HepG2 (cell line): ENCODE measurements around the gene CMTM1. TPM values are rescaled to one million over a fixed set of nuclear protein-coding genes. Genes with fewer than 3 reads are reported as not detected.

Source experiments
- BATF2 ChIP-seq: sonication (generic); formaldehyde crosslinking; IDR thresholded peaks from 2 replicates; pipeline ENCODE4 v1.8.0; 2022; ENCODE audit warnings: mild to moderate bottlenecking, missing genetic modification reagents, moderate library complexity
- ERF ChIP-seq: IDR thresholded peaks from 2 replicates; pipeline ENCODE4 v1.6.1; 2018; ENCODE audit warnings: missing biosample characterization, missing genetic modification reagents
- FOXA1 ChIP-seq, 2 experiments: fragments of 450-650 bp in 1 of 2; sonication (generic) in 1 of 2; formaldehyde crosslinking in 1 of 2; IDR thresholded peaks; 2 replicates each; pipeline versions ENCODE4 v1.4.0 to v1.6.1; 2016 to 2020; ENCODE audit warnings: missing genetic modification reagents in 1 of 2
- HBP1 ChIP-seq: IDR thresholded peaks from 2 replicates; pipeline ENCODE4 v1.6.1; 2016; ENCODE audit warnings: low read depth, control low read depth
- HES4 ChIP-seq: sonication (generic); formaldehyde crosslinking; IDR thresholded peaks from 2 replicates; pipeline ENCODE4 v1.9.0; 2021; ENCODE audit warnings: mild to moderate bottlenecking, missing genetic modification reagents, borderline replicate concordance
- POGZ ChIP-seq: sonication (generic); formaldehyde crosslinking; IDR thresholded peaks from 2 replicates; pipeline ENCODE4 v1.4.0; 2020; ENCODE audit warnings: mild to moderate bottlenecking, missing genetic modification reagents
- POLR2A ChIP-seq, 2 experiments: IDR thresholded peaks; 2 replicates each; pipeline ENCODE4 v1.6.1; 2011; ENCODE audit warnings: low read depth in 2 of 2, low read length in 2 of 2, mild to moderate bottlenecking in 1 of 2, moderate library complexity in 1 of 2; ENCODE audit not compliant: insufficient read depth in 1 of 2
- RAD51 ChIP-seq: fragments of 450-650 bp; IDR thresholded peaks from 2 replicates; pipeline ENCODE4 v1.6.1; 2016; ENCODE audit warnings: borderline replicate concordance
- SAP130 ChIP-seq: IDR thresholded peaks from 2 replicates; pipeline ENCODE4 v1.6.1; 2016; ENCODE audit warnings: low read depth
- SKIL ChIP-seq: sonication (generic); formaldehyde crosslinking; IDR thresholded peaks from 2 replicates; pipeline ENCODE4 v1.8.0; 2022; ENCODE audit warnings: missing genetic modification reagents, mild to moderate bottlenecking, moderate library complexity, borderline replicate concordance
- TAF1 ChIP-seq: sonication (generic); formaldehyde crosslinking; IDR thresholded peaks from 2 replicates; pipeline ENCODE4 v1.4.0; 2020; ENCODE audit warnings: missing genetic modification reagents
- TCF12 ChIP-seq, 2 experiments: fragments of 450-650 bp in 1 of 2; sonication (generic) in 1 of 2; formaldehyde crosslinking in 1 of 2; IDR thresholded peaks; 2 replicates each; pipeline versions ENCODE4 v1.6.1 to v1.8.0; 2017 to 2022; ENCODE audit warnings: antibody characterized with exemption in 1 of 2, mild to moderate bottlenecking in 1 of 2, missing genetic modification reagents in 1 of 2, moderate library complexity in 1 of 2
- ZNF205 ChIP-seq: IDR thresholded peaks from 2 replicates; pipeline ENCODE4 v1.6.1; 2018; ENCODE audit warnings: missing biosample characterization, missing genetic modification reagents
- ZNF407 ChIP-seq: sonication (generic); formaldehyde crosslinking; IDR thresholded peaks from one replicate; pipeline ENCODE4 v1.5.1; 2020; ENCODE audit warnings: mild to moderate bottlenecking, missing genetic modification reagents; ENCODE audit errors: not compliant biosample characterization
- ZNF546 ChIP-seq: sonication (generic); formaldehyde crosslinking; conservative IDR thresholded peaks from 2 replicates; pipeline ENCODE4 v1.8.1; 2023; ENCODE audit warnings: mild to moderate bottlenecking, missing genetic modification reagents
- ZNF564 ChIP-seq: sonication (generic); formaldehyde crosslinking; IDR thresholded peaks from 2 replicates; pipeline ENCODE4 v1.8.1; 2023; ENCODE audit warnings: mild to moderate bottlenecking, missing genetic modification reagents
- polyA plus RNA-seq, 8 experiments: library from polyadenylated mRNA; depleted of rRNA in 3 of 8; stranded (reverse) in 7 of 8; unstranded in 1 of 8; fragments of >200 nt; fragmentation: Illumina TruSeq in 4 of 8; extraction: Trizol in 4 of 8; gene quantifications; 2 replicates each; pipeline versions ENCODE4 v1.2.1 to v1.2.3, GENCODE V29; 2011 to 2016; ENCODE audit warnings: low read depth in 4 of 8, missing spikeins in 1 of 8, mixed read lengths in 1 of 8; ENCODE audit not compliant: insufficient read depth in 1 of 8
- total RNA-seq, 5 experiments: library from RNA; depleted of rRNA; stranded (reverse); fragments of >200 nt; fragmentation: Illumina TruSeq; extraction: Trizol; gene quantifications; 2 replicates each; pipeline ENCODE4 v1.2.3, GENCODE V29; 2016; ENCODE audit warnings: low read depth in 1 of 5

The CMTM1 gene
- total and polyA plus RNA-seq, 2 of the 13 experiments (the other 11 are each of a cell fraction or from before 2014, with no cell fraction given) = 1.7 to 2.9 TPM

DNA sequence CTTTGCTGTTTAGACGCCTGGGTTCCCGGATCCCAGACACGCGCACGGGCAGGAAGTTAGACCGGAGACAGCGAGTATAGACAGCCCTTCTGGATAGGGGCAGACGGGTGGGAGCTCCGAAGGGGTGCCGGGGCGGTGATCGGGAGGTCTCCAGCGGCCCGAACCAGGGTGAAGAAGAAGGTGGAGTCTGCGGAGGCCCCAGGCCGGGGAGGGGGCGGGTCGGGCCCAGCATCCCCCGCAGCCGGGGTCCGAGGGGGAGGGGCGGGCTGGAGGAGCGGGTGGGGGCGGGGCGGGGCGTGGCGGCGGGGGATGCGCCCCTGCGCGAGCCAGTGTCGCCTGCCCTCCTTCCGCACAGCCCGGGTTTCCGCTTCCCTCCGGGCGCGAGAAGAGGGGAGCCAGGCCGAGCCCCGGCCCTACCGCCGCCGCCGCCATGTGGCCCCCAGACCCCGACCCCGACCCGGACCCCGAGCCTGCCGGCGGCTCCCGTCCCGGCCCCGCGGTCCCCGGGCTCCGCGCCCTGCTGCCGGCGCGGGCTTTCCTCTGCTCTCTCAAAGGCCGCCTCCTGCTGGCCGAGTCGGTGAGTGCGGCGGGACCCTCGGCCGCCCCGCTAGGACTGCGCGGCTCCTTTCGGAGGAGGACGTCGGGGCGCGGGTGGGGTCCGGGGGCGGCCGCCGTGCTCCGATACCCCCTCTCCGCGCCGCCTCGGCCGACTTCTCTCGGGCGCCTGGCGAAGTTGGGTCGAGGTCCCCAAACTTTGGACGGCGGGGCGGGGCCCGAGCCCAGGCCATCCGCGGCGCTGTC, 38.3 kb downstream of the CMTM1 start, which contains the start of gene CMTM3 (continued):
- TF ChIP-seq TCF12 (IDR thresholded peaks at IDR 0.05) = no peak
- 0 out of 2 replicates have a peak, but pooled peaks have one; percentile 62 for TF ChIP-seq TCF12 (CRISPR knock-in tag; IDR thresholded peaks at IDR 0.05)
- TF ChIP-seq POLR2A (IDR thresholded peaks at IDR 0.05; ENCODE audit: insufficient read depth in 1 of 2, low read depth in 2 of 2, low read length in 2 of 2) = peak in 1 of 2 experiments; percentile 68; a peak in 3 of 4 replicates
- TF ChIP-seq HES4 = peak; percentile 26
- no peak; the same call in 1 of the 2 replicates for TF ChIP-seq ZNF546
- no peak for TF ChIP-seq POGZ
- 0 out of 2 replicates have a peak, but pooled peaks have one; percentile 1 for TF ChIP-seq ZNF564 (CRISPR knock-in tag)
- no peak for TF ChIP-seq RAD51
- no peak for TF ChIP-seq FOXA1 (IDR thresholded peaks at IDR 0.05)
- TF ChIP-seq FOXA1 (CRISPR knock-in tag; IDR thresholded peaks at IDR 0.05) = no peak
- TF ChIP-seq SKIL (CRISPR knock-in tag) = 0 out of 2 replicates have a peak, but pooled peaks have one; percentile 27
- TF ChIP-seq HBP1 = 0 out of 2 replicates have a peak, but pooled peaks have one; percentile 14
- TF ChIP-seq SAP130 (CRISPR knock-in tag) = peak; percentile 20
- TF ChIP-seq ZNF205 (CRISPR knock-in tag) = 0 out of 2 replicates have a peak, but pooled peaks have one; percentile 41
- peak; percentile 19; the same call in 1 of the 2 replicates for TF ChIP-seq ERF
- TF ChIP-seq TAF1 (CRISPR knock-in tag) = peak; percentile 32; the same call in 1 of the 2 replicates
- no peak for TF ChIP-seq BATF2 (CRISPR knock-in tag)
- no peak for TF ChIP-seq ZNF407 (CRISPR knock-in tag)
